Lower leg skin (tissue), 3 donors: Measurements from ENCODE around the gene FBXW8.

ENCODE experiments used
- POLR2A ChIP-seq, 2 donors: fragments of 450-650 bp; IDR thresholded peaks; one replicate each; pipeline ENCODE4 v1.6.1; 2016 to 2017; ENCODE audit warnings: antibody characterized with exemption in 2 of 2, mild to moderate bottlenecking in 1 of 2, moderate library complexity in 1 of 2
- TF ChIP-seq, protein P1 (sequence below), 3 donors: fragments of 450-650 bp; IDR thresholded peaks; one replicate each; pipeline ENCODE4 v1.5.1; 2016; ENCODE audit warnings: antibody characterized with exemption in 3 of 3, mild to moderate bottlenecking in 3 of 3, moderate library complexity in 2 of 3

DNA sequence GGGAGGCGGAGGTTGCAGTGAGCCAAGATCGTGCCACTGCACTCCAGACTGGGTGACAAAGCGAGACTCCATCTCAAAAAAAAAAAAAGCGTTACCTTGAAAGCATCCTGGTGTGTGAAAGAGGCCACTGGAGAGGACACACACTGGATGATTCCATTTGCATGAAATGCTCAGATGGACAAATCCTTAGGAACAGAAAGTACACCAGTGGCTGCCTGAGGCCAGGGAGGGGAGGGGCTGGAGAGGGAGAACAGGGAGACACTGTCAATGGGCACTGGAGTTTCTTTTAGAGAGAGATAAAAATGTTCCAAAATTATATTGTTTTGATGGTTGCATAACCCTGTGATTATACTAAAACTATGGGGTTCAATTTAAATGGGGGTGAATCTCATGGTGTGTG is 168.7 kb downstream of the FBXW8 start:
- TF ChIP-seq, protein P1, sequence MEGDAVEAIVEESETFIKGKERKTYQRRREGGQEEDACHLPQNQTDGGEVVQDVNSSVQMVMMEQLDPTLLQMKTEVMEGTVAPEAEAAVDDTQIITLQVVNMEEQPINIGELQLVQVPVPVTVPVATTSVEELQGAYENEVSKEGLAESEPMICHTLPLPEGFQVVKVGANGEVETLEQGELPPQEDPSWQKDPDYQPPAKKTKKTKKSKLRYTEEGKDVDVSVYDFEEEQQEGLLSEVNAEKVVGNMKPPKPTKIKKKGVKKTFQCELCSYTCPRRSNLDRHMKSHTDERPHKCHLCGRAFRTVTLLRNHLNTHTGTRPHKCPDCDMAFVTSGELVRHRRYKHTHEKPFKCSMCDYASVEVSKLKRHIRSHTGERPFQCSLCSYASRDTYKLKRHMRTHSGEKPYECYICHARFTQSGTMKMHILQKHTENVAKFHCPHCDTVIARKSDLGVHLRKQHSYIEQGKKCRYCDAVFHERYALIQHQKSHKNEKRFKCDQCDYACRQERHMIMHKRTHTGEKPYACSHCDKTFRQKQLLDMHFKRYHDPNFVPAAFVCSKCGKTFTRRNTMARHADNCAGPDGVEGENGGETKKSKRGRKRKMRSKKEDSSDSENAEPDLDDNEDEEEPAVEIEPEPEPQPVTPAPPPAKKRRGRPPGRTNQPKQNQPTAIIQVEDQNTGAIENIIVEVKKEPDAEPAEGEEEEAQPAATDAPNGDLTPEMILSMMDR (IDR thresholded peaks at IDR 0.05) = no peak
- no peak for TF ChIP-seq POLR2A (IDR thresholded peaks at IDR 0.05)
